PC-3 (cell line): ENCODE data around the gene ACY1.

ENCODE experiments used
- CTCF ChIP-seq: fragments of 300-600 bp; sonication (generic); conservative IDR thresholded peaks from 2 replicates; pipeline ENCODE4 v1.5.1; 2017; ENCODE audit warnings: antibody characterized with exemption, low read depth, mild to moderate bottlenecking, low read length
- EZH2phosphoT487 ChIP-seq: fragments of 300-600 bp; sonication (generic); IDR thresholded peaks from 2 replicates; pipeline ENCODE4 v1.6.1; 2018; ENCODE audit warnings: mild to moderate bottlenecking, antibody characterized with exemption, low read length, borderline replicate concordance

- no peak for TF ChIP-seq CTCF
- no peak for TF ChIP-seq EZH2phosphoT487
Observed at GRCh38 chr3:52026041-52026440, 42.7 kb downstream of the ACY1 start.
